ENCODE measurements around the gene RHCG.

- TF ChIP-seq, protein P1, sequence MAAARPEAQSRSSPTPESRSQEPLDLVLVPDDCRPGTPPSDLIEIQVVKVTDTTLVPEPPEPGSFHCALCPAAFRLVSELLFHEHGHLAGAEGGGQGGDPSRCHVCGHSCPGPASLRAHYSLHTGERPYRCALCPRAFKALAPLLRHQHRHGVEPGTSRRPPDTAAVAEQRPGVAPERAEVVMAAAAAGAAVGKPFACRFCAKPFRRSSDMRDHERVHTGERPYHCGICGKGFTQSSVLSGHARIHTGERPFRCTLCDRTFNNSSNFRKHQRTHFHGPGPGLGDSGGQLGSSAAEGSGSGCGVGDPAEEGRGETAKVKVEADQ (CRISPR knock-in tag; IDR thresholded peaks at IDR 0.05; ENCODE audit: borderline replicate concordance): no peak
- TF ChIP-seq, protein P2, sequence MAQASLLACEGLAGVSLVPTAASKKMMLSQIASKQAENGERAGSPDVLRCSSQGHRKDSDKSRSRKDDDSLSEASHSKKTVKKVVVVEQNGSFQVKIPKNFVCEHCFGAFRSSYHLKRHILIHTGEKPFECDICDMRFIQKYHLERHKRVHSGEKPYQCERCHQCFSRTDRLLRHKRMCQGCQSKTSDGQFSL (CRISPR knock-in tag; IDR thresholded peaks at IDR 0.05): no peak
- TF ChIP-seq ZNF335 (CRISPR knock-in tag; IDR thresholded peaks at IDR 0.05): no peak
- TF ChIP-seq POLR2A (IDR thresholded peaks at IDR 0.05; ENCODE audit: insufficient read depth in 1 of 2, low read depth in 2 of 2, low read length in 2 of 2): no peak
- TF ChIP-seq ESRRA (CRISPR knock-in tag; IDR thresholded peaks at IDR 0.05; ENCODE audit: low read depth): no peak
- TF ChIP-seq HNRNPLL (IDR thresholded peaks at IDR 0.05; ENCODE audit: low read depth, low read length, poor library complexity, severe bottlenecking): no peak
These were observed 6.1 kb downstream of the RHCG start for GRCh38 chr15:89490081-89490813.
